HG03575 (cell line): ENCODE data around the gene IGFL2.
"Not testable (repeated sequence)": the region's sequence is repeated elsewhere in the genome, so short reads cannot be mapped to it uniquely, and the experiment has no call there.

Experiments
- ATAC-seq: cut with Tn5 transposase; IDR thresholded peaks from one replicate; pipeline ENCODE4 v1.9.1; 2021; ENCODE audit not compliant: unreplicated experiment, insufficient number of reproducible peaks, low FRiP score; ENCODE audit errors: extremely low read depth

Gene IGFL2

GRCh38 chr19:46134527-46134926 lies 13.5 kb upstream of the IGFL2 start:
- ATAC-seq, result no peak

- ATAC-seq, result no peak
Observed at GRCh38 chr19:46137915-46138473, 10.0 kb upstream of the IGFL2 start.

- no peak for ATAC-seq
Observed at GRCh38 chr19:46141421-46141820, 6.6 kb upstream of the IGFL2 start.

- ATAC-seq, result no peak
Observed at GRCh38 chr19:46142294-46142693, 5.7 kb upstream of the IGFL2 start.

GRCh38 chr19:46144756-46145155 lies 3.3 kb upstream of the IGFL2 start:
- ATAC-seq, result no peak

- no peak for ATAC-seq
Observed at GRCh38 chr19:46147166-46147740, 785 bp upstream of the IGFL2 start.

- ATAC-seq, result no peak
Observed at GRCh38 chr19:46150606-46151005, 2.6 kb downstream of the IGFL2 start.

GRCh38 chr19:46155237-46155636 lies 7.2 kb downstream of the IGFL2 start:
- no peak for ATAC-seq

- no peak for ATAC-seq
Observed at GRCh38 chr19:46159418-46160232, 11.6 kb downstream of the IGFL2 start.

GRCh38 chr19:46160233-46160775 lies 12.3 kb downstream of the IGFL2 start:
- ATAC-seq, result no peak

- not testable (repeated sequence) for ATAC-seq
Observed at GRCh38 chr19:46161642-46162257, 13.7 kb downstream of the IGFL2 start.

GRCh38 chr19:46162731-46163130 lies 14.7 kb downstream of the IGFL2 start:
- no peak for ATAC-seq

GRCh38 chr19:46173886-46174480 lies 25.9 kb downstream of the IGFL2 start:
- no peak for ATAC-seq

- no peak for ATAC-seq
Observed at GRCh38 chr19:46176116-46176860, 28.2 kb downstream of the IGFL2 start.

- no peak for ATAC-seq
Observed at GRCh38 chr19:46179076-46179759, 31.2 kb downstream of the IGFL2 start.

GRCh38 chr19:46180701-46181387 lies 32.8 kb downstream of the IGFL2 start:
- no peak for ATAC-seq

GRCh38 chr19:46181388-46181779 lies 33.3 kb downstream of the IGFL2 start:
- no peak for ATAC-seq

- no peak for ATAC-seq
Observed at GRCh38 chr19:46182476-46182875, 34.4 kb downstream of the IGFL2 start.
